HepG2 (cell line): ENCODE data around the gene TNNI3.
A peak's percentile ranks its signal among the peaks of the same experiment; 100 is the strongest.

Source experiments
- CEBPB ChIP-seq: IDR thresholded peaks from 2 replicates; pipeline ENCODE4 v1.6.1; 2011; ENCODE audit warnings: low read depth, low read length, improper control_type of control experiment, borderline replicate concordance
- CHD2 ChIP-seq: IDR thresholded peaks from 2 replicates; pipeline ENCODE4 v1.6.1; 2011; ENCODE audit warnings: low read depth, low read length, improper control_type of control experiment
- FOXM1 ChIP-seq: sonication (generic); formaldehyde crosslinking; IDR thresholded peaks from 2 replicates; pipeline ENCODE4 v1.5.0; 2020; ENCODE audit warnings: missing genetic modification reagents
- GFI1 ChIP-seq: sonication (generic); formaldehyde crosslinking; IDR thresholded peaks from 2 replicates; pipeline ENCODE4 v1.5.0; 2020; ENCODE audit warnings: missing genetic modification reagents, mild to moderate bottlenecking, borderline replicate concordance
- MXI1 ChIP-seq: IDR thresholded peaks from 3 replicates; pipeline ENCODE4 v1.6.1; 2012; ENCODE audit warnings: low read depth, low read length, inconsistent platforms, borderline replicate concordance
- ZMYM3 ChIP-seq: sonication (generic); formaldehyde crosslinking; IDR thresholded peaks from 2 replicates; pipeline ENCODE4 v1.5.1; 2020; ENCODE audit warnings: mild to moderate bottlenecking, missing genetic modification reagents

- TF ChIP-seq MXI1 (peak; percentile 46; the same call in 1 of the 3 replicates), CEBPB (no peak), ZMYM3 (CRISPR knock-in tag) (peak; percentile 48; the same call in 1 of the 2 replicates), FOXM1 (CRISPR knock-in tag) (no peak), CHD2 (no peak), GFI1 (CRISPR knock-in tag) (no peak)
Measured at GRCh38 chr19:55160128-55160985, 2.8 kb upstream of the TNNI3 start.
